Breast epithelium (tissue), 3 donors: ENCODE results near the gene TNNI2.

ENCODE experiments used
- POLR2A ChIP-seq: fragments of 450-650 bp; IDR thresholded peaks from one replicate; pipeline ENCODE4 v1.6.1; 2016; ENCODE audit warnings: antibody characterized with exemption, mild to moderate bottlenecking, moderate library complexity
- POLR2AphosphoS5 ChIP-seq, 3 donors: sonication (generic); formaldehyde crosslinking; IDR thresholded peaks; one replicate each; pipeline ENCODE4 v1.6.1; 2017; ENCODE audit warnings: antibody characterized with exemption in 3 of 3
- TF ChIP-seq, protein P1 (sequence below), 3 donors: fragments of 450-650 bp; IDR thresholded peaks; one replicate each; pipeline ENCODE4 v1.5.1; 2016 to 2017; ENCODE audit warnings: antibody characterized with exemption in 3 of 3, mild to moderate bottlenecking in 3 of 3, moderate library complexity in 3 of 3

GRCh38 chr11:1857064-1857463 lies 18.3 kb downstream of the TNNI2 start:
- TF ChIP-seq, protein P1, sequence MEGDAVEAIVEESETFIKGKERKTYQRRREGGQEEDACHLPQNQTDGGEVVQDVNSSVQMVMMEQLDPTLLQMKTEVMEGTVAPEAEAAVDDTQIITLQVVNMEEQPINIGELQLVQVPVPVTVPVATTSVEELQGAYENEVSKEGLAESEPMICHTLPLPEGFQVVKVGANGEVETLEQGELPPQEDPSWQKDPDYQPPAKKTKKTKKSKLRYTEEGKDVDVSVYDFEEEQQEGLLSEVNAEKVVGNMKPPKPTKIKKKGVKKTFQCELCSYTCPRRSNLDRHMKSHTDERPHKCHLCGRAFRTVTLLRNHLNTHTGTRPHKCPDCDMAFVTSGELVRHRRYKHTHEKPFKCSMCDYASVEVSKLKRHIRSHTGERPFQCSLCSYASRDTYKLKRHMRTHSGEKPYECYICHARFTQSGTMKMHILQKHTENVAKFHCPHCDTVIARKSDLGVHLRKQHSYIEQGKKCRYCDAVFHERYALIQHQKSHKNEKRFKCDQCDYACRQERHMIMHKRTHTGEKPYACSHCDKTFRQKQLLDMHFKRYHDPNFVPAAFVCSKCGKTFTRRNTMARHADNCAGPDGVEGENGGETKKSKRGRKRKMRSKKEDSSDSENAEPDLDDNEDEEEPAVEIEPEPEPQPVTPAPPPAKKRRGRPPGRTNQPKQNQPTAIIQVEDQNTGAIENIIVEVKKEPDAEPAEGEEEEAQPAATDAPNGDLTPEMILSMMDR (IDR thresholded peaks at IDR 0.05): no peak
- TF ChIP-seq POLR2A: no peak
- TF ChIP-seq POLR2AphosphoS5 (IDR thresholded peaks at IDR 0.05): no peak
